ENCODE results near the gene DUOX1. TPM values are rescaled to one million over a fixed set of nuclear protein-coding genes. Genes with fewer than 3 reads are reported as not detected.
A peak's percentile ranks its signal among the peaks of the same experiment; 100 is the strongest.

DUOX1 gene
- polyA plus RNA-seq, 3 donors, result 1.9 to 8.9 (median 8.5) TPM

DNA sequence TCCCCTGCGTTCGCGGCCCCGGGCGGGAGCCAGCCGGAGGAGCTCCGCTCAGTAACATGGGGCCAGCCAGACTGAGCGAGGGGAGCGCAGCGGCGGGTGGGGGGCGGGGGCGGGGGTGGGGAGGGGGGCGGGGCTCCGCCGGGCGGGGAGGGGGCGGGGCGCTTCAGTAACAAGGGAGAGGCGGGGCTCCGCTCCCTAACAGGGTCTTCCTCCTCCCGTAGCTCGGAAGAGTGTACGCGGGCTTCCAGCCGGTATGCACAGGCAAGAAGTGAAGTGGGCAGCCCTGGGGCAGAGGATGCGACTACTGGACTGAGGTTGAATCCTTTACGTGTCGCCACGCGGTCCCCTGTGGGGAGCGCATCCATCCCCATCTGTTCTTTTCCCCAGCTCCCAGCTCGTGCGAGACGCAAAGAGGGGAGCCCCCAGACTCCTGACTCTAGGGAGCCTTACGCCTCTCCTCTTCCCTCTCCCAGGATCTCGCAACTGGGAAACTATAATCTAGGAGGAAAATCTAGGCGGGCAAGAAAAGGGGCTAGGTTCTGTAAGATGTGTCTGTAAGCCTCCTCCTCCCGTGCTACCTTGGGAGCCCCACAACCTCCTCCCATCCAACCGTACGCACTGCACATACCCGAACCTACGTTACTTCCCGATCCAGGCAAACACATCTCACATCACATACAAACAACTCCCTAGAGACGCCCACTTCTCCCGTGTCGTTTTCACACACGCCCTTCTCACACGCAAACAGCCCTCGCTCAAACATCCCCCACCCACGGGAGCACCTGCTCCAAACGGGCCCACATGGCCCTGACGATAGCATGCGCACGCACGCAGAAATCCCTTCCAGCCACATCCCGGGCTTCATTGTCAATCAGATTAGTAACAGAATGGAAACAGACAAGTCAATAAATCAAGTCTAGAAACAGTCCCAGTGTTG lies 58.4 kb downstream of the DUOX1 start, which contains the start of gene SHF:
Gene SHF, minus strand, starts transcription at position 73 of the 937 bp plus-strand sequence. Its CDS starts 15 bp downstream, at position 58.
- peak; percentile 72 for DNase-seq

DNA sequence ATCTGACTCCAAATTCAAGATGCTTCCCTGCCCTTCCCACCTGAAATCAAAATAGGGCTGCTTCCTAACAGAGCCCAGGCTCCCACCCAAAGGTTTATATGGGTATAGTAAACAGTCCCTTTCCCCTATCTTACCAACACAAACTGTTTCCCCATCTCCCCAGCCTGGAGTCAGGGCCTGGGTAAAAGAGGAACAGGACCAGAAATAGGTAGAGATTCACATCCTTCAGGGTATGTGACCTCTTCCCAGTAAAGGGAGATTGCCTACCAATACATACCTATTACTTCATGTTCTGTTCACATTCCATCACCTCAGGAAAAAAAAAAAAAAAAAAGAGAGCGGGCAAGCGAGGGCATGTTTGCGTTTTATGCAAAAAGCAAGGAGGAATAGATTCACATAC lies 67.7 kb downstream of the DUOX1 start:
- DNase-seq, result no peak

DNA sequence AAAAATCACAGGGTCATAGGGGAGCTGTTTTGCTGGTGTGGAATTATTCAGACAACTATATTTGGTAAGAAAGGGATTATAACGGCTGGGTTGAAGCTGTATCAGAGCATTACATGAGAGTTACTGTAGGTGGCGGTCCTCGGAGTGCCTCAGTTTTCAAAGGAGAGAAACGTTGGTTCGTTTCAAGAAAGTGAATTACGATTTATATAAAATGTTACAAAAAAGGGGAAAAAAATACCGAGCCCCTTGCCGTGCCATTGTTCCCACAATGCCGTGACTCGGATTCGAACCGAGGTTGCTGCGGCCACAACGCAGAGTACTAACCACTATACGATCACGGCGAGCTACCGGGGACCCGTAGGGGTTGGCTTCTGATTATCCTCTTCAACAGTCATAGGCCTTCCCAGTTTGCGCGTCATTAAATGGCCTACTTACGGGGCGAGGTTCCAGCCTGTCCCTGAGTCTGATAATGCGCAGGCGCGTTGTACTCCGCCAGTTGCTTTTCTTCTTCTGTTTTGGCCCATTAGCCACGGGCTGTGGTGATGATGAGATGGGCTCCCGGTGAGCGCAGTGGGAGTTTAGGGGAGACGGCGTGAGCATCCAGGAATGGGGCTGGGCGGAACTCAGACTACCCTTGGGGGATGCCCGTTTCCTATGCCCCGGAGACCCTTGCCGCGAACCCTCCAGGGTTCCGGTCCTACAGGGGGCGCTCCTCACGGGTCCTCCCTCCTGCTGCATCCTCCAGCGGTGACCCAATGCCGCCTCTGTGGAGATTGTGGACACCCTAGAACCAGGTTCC lies 68.7 kb downstream of the DUOX1 start:
- DNase-seq, result peak; percentile 97

DNA sequence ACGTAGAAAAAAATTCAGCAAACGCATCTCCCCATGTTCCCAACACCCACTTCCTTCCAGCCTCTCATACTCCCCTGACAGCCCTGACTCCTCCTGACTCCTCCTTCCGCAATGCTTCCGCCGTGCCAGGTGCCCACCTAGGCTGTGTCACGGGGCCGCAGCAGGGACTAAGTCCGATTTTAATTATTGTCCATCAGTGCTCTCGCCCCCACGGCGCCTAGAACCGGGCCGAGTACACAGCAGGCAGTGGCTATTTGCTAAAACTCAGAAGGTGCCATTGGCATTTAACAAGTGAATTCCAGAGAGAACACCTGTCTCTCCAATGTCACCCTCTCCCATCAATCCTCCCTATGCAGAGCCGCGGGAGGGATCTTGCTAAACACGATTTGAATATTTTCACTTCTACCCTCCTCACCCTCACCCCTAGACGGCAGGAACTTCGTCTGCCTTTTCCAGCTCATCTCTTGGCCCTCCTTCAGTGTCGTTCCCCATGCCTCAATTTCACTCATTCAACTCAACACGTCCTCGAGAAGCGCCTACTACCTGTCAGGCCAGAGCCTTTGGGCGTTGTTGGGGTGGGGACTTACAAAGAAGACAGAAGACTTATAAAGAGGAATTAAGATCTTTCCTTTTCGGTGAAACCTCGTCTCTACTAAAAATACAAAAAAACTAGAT lies 69.5 kb downstream of the DUOX1 start:
- DNase-seq, result peak; percentile 24

DNA sequence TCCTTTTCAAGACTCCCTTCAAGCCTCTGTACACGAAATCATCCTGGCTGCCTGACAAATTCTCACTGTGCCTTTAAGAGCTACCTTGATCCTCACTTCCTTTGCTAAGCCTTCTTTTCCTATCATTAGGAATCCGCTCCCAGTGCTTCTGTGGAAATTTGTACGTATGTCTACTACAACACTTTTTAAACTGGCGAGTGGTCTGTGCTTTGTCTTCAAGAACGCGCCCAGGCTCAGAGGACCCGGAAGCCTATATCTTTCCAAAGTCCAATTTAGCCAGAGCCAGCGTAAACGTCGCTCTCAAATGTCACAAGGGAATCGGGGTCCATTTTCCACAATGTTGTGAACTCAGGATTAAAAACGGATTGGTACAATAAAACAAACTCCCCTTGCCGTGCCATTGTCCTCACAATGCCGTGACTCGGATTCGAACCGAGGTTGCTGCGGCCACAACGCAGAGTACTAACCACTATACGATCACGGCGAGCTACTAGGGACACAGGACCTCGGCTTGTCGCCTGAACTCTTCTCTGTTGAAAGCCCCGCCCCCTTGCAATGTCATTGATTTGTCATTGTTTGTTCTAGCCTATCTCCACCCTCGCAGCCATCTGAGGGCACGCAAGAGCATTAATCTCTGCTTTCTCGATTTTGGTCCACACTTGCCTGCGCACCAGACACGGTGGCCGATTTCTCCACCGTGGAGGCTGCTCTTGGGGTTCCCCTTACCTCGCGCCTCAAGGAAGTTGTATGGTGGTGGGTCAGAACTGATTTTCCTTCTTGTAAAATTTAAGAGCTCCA lies 70.4 kb downstream of the DUOX1 start:
- DNase-seq, result peak; percentile 95

DNA sequence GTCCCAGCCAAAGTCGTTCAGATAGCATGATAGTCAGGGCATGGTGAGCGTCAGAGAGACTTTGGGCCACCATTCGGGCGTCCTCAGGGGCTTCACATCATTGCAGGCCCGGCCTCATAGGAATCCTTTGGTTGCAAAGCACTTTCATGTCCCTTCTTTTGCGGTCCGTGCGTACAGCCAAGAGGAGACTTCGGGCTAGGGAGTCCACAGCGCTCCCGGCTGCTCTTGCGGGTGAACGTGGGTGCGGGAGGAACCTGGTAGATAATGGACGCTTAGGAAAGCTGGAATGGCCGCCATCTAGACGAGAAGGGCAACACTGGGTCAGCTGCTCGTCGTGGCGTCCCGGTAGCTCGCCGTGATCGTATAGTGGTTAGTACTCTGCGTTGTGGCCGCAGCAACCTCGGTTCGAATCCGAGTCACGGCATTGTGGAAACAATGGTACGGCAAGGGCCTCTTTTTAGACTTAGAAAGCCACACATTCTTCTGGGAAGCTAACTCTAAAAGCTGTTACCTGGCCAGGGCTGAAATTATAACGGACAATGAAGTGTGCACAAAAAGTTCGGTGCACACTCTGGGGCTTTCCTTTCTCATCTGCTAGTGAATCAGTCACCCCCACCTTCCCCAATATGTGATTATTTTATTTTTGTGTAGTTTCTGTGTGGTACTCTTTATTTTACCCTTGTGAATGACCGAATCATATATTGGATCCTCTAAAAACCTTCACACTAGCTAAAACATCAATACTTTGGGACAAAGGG lies 71.2 kb downstream of the DUOX1 start:
- peak; percentile 81 for DNase-seq

DNA sequence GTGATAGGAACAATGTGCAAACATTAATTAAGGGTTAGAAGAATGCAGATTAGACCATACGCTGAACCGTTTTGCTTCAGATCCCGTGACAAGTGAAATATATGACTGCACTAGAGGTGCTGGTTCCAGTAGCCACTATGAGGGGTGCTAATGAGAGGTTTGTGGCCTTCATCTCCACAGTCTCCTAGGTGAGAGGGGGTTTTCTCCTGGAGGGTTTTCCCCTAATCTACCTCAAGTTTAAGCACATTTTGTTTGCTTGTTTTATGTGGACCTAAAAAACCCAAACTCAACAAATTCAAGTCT lies 71.7 kb downstream of the DUOX1 start:
- no peak for DNase-seq

DNA sequence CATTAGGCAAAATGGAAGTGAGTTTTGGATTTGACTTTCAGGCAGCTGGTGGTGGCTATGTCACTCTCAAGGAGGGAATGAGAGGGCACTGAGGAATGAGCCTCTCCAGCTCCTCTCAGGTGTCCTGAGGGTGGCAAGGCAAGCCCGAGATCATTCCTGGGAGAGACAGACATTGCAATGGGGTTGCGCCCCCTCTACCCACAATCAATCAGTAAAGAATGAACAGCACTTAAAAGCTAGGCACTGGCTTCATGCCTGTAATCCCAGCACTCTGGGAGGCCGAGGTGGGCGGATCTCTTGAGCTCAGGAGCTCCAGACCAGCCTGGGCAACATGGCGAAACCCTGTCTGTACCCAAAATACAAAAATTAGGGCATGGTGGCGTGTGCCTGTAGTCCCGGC lies 72.1 kb downstream of the DUOX1 start:
- DNase-seq, result no peak

DNA sequence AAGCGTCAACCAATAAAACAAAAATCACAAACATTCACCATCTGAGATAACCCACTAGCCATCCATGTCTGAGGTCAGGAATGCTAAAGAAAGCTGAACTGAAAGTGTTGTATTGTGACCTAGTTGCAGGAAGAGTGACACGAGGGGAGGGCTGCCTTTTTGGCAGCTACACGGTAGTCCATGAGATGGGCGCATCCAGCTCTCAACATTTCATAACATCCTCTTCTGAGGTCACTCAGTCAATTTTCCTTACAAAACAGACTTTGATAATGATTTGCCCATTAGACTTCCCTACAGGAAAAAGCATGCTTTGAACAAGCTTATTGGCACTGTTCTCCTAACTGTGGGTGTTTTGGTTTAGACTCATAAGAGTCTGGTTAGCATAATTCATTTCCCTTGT lies 73.4 kb downstream of the DUOX1 start:
- no peak for DNase-seq

DNA sequence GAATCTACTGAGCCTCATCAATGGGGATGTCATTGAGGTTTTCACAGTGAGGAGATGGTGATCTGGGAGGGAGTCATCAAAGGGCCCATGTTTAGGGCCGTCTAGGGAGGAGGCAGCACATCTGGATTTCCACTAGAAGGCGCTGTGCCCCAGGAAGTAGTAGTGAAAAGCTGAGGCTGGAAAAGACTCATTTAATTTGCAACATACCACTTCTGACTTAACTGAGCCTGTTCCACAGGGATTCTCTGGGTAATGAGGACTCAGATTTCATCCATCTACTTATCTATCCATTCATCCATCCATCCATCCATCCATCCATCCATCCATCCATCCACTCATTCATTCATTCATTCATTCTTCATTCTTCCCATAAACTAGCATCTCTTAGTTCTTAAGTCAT lies 75.4 kb downstream of the DUOX1 start:
- peak; percentile 62 for DNase-seq

DNA sequence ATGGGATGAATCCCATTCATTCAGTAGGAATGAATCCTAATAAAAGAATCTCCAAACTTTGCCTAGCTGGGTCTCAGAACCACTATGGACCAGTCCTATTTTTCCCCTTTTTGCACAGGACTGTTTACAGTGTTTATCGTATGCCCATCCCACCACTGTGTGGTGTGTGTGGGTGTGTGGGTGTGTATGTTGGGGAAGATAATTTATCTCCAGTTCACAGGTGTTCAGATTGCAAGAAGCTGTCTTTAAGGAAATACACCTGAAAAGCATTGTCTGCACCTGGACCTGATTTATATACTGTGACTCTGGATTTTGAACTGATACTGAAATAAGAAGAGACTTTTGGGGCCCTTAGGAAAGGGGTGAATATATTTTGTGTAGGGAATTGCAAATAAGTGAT lies 82.7 kb downstream of the DUOX1 start:
- DNase-seq, result no peak

Other genes with a start within 250 kb of the DUOX1 start
- gene TERB2, start 173.3 kb upstream of the DUOX1 start, polyA plus RNA-seq (ENCODE audit: insufficient read length in 3 of 3), result not detected
- 10 to 100 TPM; 45.3 to 48.6 (median 47.5) TPM for gene SORD, start 106.8 kb upstream of the DUOX1 start, polyA plus RNA-seq (ENCODE audit: insufficient read length in 3 of 3)
- gene DUOX2, start 15.8 kb upstream of the DUOX1 start, polyA plus RNA-seq (ENCODE audit: insufficient read length in 3 of 3), result under 1 TPM; 0.07 to 0.23 (median 0.07) TPM
- gene DUOXA2, start 15.7 kb upstream of the DUOX1 start, polyA plus RNA-seq (ENCODE audit: insufficient read length in 3 of 3), result not detected
- under 1 TPM; 0.21 to 0.33 (median 0.25) TPM for gene DUOXA1, start 115 bp upstream of the DUOX1 start, polyA plus RNA-seq (ENCODE audit: insufficient read length in 3 of 3)
- 10 to 100 TPM; 14.1 to 19.2 (median 16.9) TPM for gene SHF, start 58.0 kb downstream of the DUOX1 start, polyA plus RNA-seq (ENCODE audit: insufficient read length in 3 of 3)
- 1 to 10 TPM in 1 of 3 donors, under 1 TPM in 2; 0.46 to 1.0 (median 0.59) TPM for gene SLC28A2, start 122.2 kb downstream of the DUOX1 start, polyA plus RNA-seq (ENCODE audit: insufficient read length in 3 of 3)
- 100 to 1,000 TPM; 214 to 245 (median 232) TPM for gene GATM, start 248.6 kb downstream of the DUOX1 start, polyA plus RNA-seq (ENCODE audit: insufficient read length in 3 of 3)